HepG2 (cell line): ENCODE data around the gene HSP90AA1. TPM values are rescaled to one million over a fixed set of nuclear protein-coding genes. Genes with fewer than 3 reads are reported as not detected.

Source experiments
- ATAC-seq: fragments of 200-7000 bp; cut with Tn5 transposase; 3 replicates; pipeline ENCODE4 v1.9.1; 2020; ENCODE audit warnings: mild to moderate bottlenecking, moderate library complexity
- BruUV-seq: library from RNA; stranded (reverse); fragments of 400-500 nt; replicated peaks from 2 replicates; lab custom pipeline; 2021; lab: Mats Ljungman, UMichigan
- CTCF ChIA-PET: fragments of 300-600 bp; formaldehyde crosslinking; extraction: SDS; loops from one replicate; lab custom pipeline; 2021; ENCODE audit warnings: low total read pairs, inconsistent platforms, low intra/inter-chr PET ratio; lab: Yijun Ruan, JAX
- POLR2A ChIA-PET: fragments of 350-600 bp; sonication (Branson Sonifier 250); formaldehyde crosslinking; loops from one replicate; lab custom pipeline; 2020; ENCODE audit warnings: antibody characterized with exemption, inconsistent platforms; lab: Yijun Ruan, JAX
- DNase-seq: peaks from one replicate; pipeline ENCODE4 v3.0.0-alpha.2; 2015; ENCODE audit warnings: low spot score
- FAIRE-seq: peaks from 3 replicates; lab custom pipeline; 2011; peaks lifted over from hg19 to GRCh38; lab: Jason Lieb, UNC
- H2AFZ ChIP-seq: one replicate; pipeline ENCODE4 v1.6.1; 2011; ENCODE audit warnings: low read length, inconsistent platforms
- H3K27ac ChIP-seq: fragments of 300-600 bp; 3 replicates; pipeline ENCODE4 v1.8.0; 2011; ENCODE audit warnings: mixed run types, mild to moderate bottlenecking, mixed read lengths, low read length, inconsistent platforms; ENCODE audit not compliant: insufficient read depth; ENCODE audit errors: extremely low read length
- H3K27me3 ChIP-seq, 2 experiments: fragments of 200-600 bp in 1 of 2; 2 replicates in 1 of 2; 3 replicates in 1 of 2; pipeline versions ENCODE4 v1.6.0 to v1.8.0; 2011; ENCODE audit warnings: low read length in 2 of 2, mild to moderate bottlenecking in 2 of 2, moderate library complexity in 2 of 2, inconsistent platforms in 1 of 2; ENCODE audit not compliant: insufficient read depth in 2 of 2, control insufficient read depth in 1 of 2
- H3K36me3 ChIP-seq, 2 experiments: fragments of 200-600 bp in 1 of 2; replicated peaks in 1 of 2; 2 replicates in 1 of 2; 3 replicates in 1 of 2; pipeline versions ENCODE4 v1.5.1 to v1.8.0; 2011; ENCODE audit warnings: low read length in 2 of 2, inconsistent platforms in 1 of 2; ENCODE audit not compliant: insufficient read depth in 2 of 2, control insufficient read depth in 1 of 2
- H3K4me1 ChIP-seq: 2 replicates; pipeline ENCODE4 v1.5.1; 2012; ENCODE audit warnings: low read length, inconsistent platforms; ENCODE audit not compliant: insufficient read depth
- H3K4me2 ChIP-seq: 2 replicates; pipeline ENCODE4 v1.6.0; 2011; ENCODE audit warnings: low read depth, low read length, inconsistent platforms
- H3K4me3 ChIP-seq, 3 experiments: fragments of 200-600 bp in 1 of 3; sonication (generic), shearing (Covaris generic) in 1 of 3; replicated peaks in 1 of 3; 2 replicates each; pipeline ENCODE4 v1.5.1; 2011 to 2016; ENCODE audit warnings: low read length in 3 of 3, inconsistent platforms in 2 of 3, low read depth in 2 of 3, mild to moderate bottlenecking in 2 of 3, control low read depth in 1 of 3, mixed read lengths in 1 of 3; ENCODE audit not compliant: insufficient read depth in 1 of 3
- H3K79me2 ChIP-seq: one replicate; pipeline ENCODE4 v1.6.1; 2011; ENCODE audit warnings: low read length, inconsistent platforms; ENCODE audit not compliant: insufficient read depth
- H3K9ac ChIP-seq: 2 replicates; pipeline ENCODE4 v1.6.0; 2011; ENCODE audit warnings: mild to moderate bottlenecking, low read depth, low read length, inconsistent platforms; ENCODE audit not compliant: insufficient read depth
- H3K9me3 ChIP-seq: 2 replicates; pipeline ENCODE4 v1.5.1; 2012; ENCODE audit warnings: mild to moderate bottlenecking, low read length
- H4K20me1 ChIP-seq: 2 replicates; pipeline ENCODE4 v1.6.0; 2011; ENCODE audit warnings: inconsistent platforms, mild to moderate bottlenecking, low read length, moderate library complexity; ENCODE audit not compliant: insufficient read depth
- KMT2A ChIP-seq: sonication (generic); formaldehyde crosslinking; IDR thresholded peaks from 2 replicates; pipeline ENCODE4 v1.4.0; 2020; ENCODE audit warnings: missing genetic modification reagents
- NAIF1 ChIP-seq: sonication (generic); formaldehyde crosslinking; IDR thresholded peaks from 2 replicates; pipeline ENCODE4 v1.5.0; 2020; ENCODE audit warnings: mild to moderate bottlenecking, missing genetic modification reagents, borderline replicate concordance
- ZNF879 ChIP-seq: sonication (generic); formaldehyde crosslinking; IDR thresholded peaks from 2 replicates; pipeline ENCODE4 v1.8.1; 2023; ENCODE audit warnings: missing genetic modification reagents
- WGBS: methylation state at CpG from one replicate; pipeline ENCODE4 v1.1.6; 2017; ENCODE audit warnings: low lambda C conversion rate; 5-methylcytosine and 5-hydroxymethylcytosine counted together
- in situ Hi-C: cut with HindIII; loops from 2 replicates; pipeline ENCODE4 v1.10.0; 2017; ENCODE audit warnings: low pct_unique_long_range_greater_than_20kb; ENCODE audit not compliant: extremely low pct_ligation_motif_present
- intact Hi-C: fragments of 100-400 bp; cut with micrococcal nuclease; formaldehyde crosslinking; loops from one replicate; pipeline ENCODE4 v1.10.0; 2022; ENCODE audit not compliant: unreplicated experiment
- polyA plus RNA-seq, 8 experiments: library from polyadenylated mRNA; depleted of rRNA in 3 of 8; stranded (reverse) in 7 of 8; unstranded in 1 of 8; fragments of >200 nt; fragmentation: Illumina TruSeq in 4 of 8; extraction: Trizol in 4 of 8; gene quantifications; 2 replicates each; pipeline versions ENCODE4 v1.2.1 to v1.2.3, GENCODE V29; 2011 to 2016; ENCODE audit warnings: low read depth in 4 of 8, missing spikeins in 1 of 8, mixed read lengths in 1 of 8; ENCODE audit not compliant: insufficient read depth in 1 of 8
- total RNA-seq, 5 experiments: library from RNA; depleted of rRNA; stranded (reverse); fragments of >200 nt; fragmentation: Illumina TruSeq; extraction: Trizol; gene quantifications; 2 replicates each; pipeline ENCODE4 v1.2.3, GENCODE V29; 2016; ENCODE audit warnings: low read depth in 1 of 5
- TF ChIP-seq, protein P1 (sequence below): sonication (generic); formaldehyde crosslinking; IDR thresholded peaks from 2 replicates; pipeline ENCODE4 v1.8.1; 2023; ENCODE audit warnings: mild to moderate bottlenecking, moderate library complexity, missing genetic modification reagents
- TF ChIP-seq, protein P2 (sequence below): sonication (generic); formaldehyde crosslinking; IDR thresholded peaks from 2 replicates; pipeline ENCODE4 v1.4.0; 2020; ENCODE audit warnings: missing genetic modification reagents
- TF ChIP-seq, protein P3 (sequence below): sonication (generic); formaldehyde crosslinking; IDR thresholded peaks from 2 replicates; pipeline ENCODE4 v1.9.0; 2022; ENCODE audit warnings: low read depth, missing genetic modification reagents

The HSP90AA1 gene
- total and polyA plus RNA-seq, 2 of the 13 experiments (the other 11 are each of a cell fraction or from before 2014, with no cell fraction given) = 262 to 636 TPM

DNA sequence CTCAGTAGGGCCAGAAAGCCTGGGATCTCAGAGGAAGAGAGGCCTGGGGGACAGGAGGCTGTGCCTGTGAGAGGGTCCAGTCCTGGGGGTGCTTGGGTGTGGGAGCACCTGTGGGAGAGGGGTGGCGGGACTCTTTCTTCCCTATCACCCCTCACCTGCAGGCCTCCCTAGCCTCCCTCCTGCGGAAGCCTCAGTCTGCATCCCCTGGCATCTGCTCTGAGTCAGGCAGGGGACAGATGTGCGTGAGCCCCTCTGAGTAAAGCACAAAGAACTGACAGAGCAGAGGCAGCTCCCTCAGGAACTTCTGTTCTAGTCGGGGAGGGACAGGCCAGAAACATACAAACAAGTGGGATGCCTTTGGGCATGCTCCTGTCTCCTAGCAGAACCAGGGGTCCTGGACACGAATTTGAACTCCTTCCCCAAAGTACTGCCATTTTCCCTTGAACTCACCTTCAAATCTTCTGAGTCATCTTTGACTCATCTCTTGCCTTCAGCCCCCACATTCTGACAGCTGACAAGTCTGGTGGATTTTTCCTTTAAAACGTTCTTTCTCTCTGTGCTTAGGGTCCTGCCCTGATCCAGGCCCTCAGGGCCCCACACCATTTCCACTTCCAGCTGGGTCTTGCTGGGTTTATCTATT, 8.5 kb upstream of the HSP90AA1 start:
- 19% methylated on average over 5 of the region's 6 CpGs for whole genome bisulfite sequencing
- in situ Hi-C loops = loop anchor here (5.0 to 25.0 kb wide), 3 partner anchors 33 to 383 kb away; partner anchors contain the start of gene DYNC1H1
- no TSS peak for BruUV-seq
- Histone ChIP-seq H3K27ac (no peak overlapping the region), H3K9me3 (no peaks in the 10 kb centered on the region), H3K27me3 (peaks cover 2 to 25% of the 10 kb centered on the region in 2 experiments; a peak in 2 of 5 replicates), H2AFZ (no peak overlapping the region), H3K79me2 (no peaks in the 10 kb centered on the region), H3K4me2 (no peak overlapping the region), H4K20me1 (no peaks in the 10 kb centered on the region), H3K4me1 (peaks cover 37% of the 10 kb centered on the region), H3K36me3 (no peaks in the 10 kb centered on the region), H3K9ac (no peak overlapping the region), H3K4me3 (no peak overlapping the region)
- FAIRE-seq = no peak
- ChIA-PET CTCF (interaction anchor here (2.0 to 3.1 kb wide), 3 partner anchors 32 to 134 kb away, joined by 14 to 22 read pairs (median 18); no protein-coding TSS in a partner anchor), POLR2A (interaction anchor here (1.9 to 2.3 kb wide), 2 partner anchors 10 to 32 kb away, joined by 6 to 9 read pairs; no protein-coding TSS in a partner anchor)
- intact Hi-C loops = loop anchor here (5.0 kb wide), 2 partner anchors 112 to 388 kb away; no protein-coding TSS in a partner anchor
- no peak for ATAC-seq
- DNase-seq = no peak
- TF ChIP-seq, protein P1, sequence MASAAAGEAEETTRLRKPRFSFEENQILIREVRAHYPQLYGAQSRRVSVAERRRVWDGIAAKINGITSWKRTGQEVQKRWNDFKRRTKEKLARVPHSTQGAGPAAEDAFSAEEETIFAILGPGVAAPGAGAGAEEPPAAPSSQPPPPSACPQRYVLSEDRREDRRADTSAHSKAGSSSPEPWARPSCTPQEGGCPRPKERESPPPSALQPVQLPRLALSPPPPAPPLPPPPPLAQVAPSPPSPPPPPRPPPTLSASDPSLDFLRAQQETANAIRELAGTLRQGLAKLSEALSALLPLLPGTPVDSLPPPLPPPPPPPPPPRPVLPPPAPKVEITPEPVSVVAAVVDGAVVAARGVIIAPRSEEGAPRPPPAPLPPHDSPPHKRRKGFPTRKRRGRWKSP (CRISPR knock-in tag) = no peak
- TF ChIP-seq, protein P2, sequence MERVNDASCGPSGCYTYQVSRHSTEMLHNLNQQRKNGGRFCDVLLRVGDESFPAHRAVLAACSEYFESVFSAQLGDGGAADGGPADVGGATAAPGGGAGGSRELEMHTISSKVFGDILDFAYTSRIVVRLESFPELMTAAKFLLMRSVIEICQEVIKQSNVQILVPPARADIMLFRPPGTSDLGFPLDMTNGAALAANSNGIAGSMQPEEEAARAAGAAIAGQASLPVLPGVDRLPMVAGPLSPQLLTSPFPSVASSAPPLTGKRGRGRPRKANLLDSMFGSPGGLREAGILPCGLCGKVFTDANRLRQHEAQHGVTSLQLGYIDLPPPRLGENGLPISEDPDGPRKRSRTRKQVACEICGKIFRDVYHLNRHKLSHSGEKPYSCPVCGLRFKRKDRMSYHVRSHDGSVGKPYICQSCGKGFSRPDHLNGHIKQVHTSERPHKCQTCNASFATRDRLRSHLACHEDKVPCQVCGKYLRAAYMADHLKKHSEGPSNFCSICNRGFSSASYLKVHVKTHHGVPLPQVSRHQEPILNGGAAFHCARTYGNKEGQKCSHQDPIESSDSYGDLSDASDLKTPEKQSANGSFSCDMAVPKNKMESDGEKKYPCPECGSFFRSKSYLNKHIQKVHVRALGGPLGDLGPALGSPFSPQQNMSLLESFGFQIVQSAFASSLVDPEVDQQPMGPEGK (CRISPR knock-in tag) = no peak
- TF ChIP-seq KMT2A (no peak), ZNF879 (no peak), NAIF1 (CRISPR knock-in tag) (no peak)
- TF ChIP-seq, protein P3, sequence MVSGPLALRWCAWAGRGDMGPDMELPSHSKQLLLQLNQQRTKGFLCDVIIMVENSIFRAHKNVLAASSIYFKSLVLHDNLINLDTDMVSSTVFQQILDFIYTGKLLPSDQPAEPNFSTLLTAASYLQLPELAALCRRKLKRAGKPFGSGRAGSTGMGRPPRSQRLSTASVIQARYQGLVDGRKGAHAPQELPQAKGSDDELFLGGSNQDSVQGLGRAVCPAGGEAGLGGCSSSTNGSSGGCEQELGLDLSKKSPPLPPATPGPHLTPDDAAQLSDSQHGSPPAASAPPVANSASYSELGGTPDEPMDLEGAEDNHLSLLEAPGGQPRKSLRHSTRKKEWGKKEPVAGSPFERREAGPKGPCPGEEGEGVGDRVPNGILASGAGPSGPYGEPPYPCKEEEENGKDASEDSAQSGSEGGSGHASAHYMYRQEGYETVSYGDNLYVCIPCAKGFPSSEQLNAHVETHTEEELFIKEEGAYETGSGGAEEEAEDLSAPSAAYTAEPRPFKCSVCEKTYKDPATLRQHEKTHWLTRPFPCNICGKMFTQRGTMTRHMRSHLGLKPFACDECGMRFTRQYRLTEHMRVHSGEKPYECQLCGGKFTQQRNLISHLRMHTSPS (CRISPR knock-in tag) = no peak
- TF ChIP-seq, all 625 proteins: peak for 0
